RWPE2 (cell line): Measurements from ENCODE around the gene NCAPH2.

Source experiments
- ATAC-seq: fragments of 200-7000 bp; cut with Tn5 transposase; 3 replicates; pipeline ENCODE4 v1.9.1; 2021; ENCODE audit warnings: low read depth
- DNase-seq: peaks from one replicate; pipeline ENCODE4 v3.0.0-alpha.2; 2020; ENCODE audit warnings: low spot score
- H3K27ac ChIP-seq: fragments of 450-650 bp; 2 replicates; pipeline ENCODE4 v1.5.1; 2017; ENCODE audit warnings: mild to moderate bottlenecking; ENCODE audit not compliant: poor library complexity, severe bottlenecking
- H3K27me3 ChIP-seq: fragments of 250-450 bp; sonication (Bioruptor Pico); 2 replicates; pipeline ENCODE4 v1.5.1; 2021; ENCODE audit warnings: mild to moderate bottlenecking, moderate library complexity; ENCODE audit not compliant: insufficient read depth, poor library complexity, severe bottlenecking
- H3K36me3 ChIP-seq: fragments of 250-450 bp; sonication (Bioruptor Pico); 2 replicates; pipeline ENCODE4 v1.5.1; 2020; ENCODE audit warnings: low read depth, mild to moderate bottlenecking, moderate library complexity
- H3K4me1 ChIP-seq: fragments of 250-450 bp; sonication (Bioruptor Pico); 2 replicates; pipeline ENCODE4 v1.5.1; 2021; ENCODE audit warnings: mild to moderate bottlenecking, moderate library complexity; ENCODE audit not compliant: insufficient read depth, poor library complexity, severe bottlenecking
- H3K4me3 ChIP-seq: fragments of 250-450 bp; sonication (Bioruptor Pico); 2 replicates; pipeline ENCODE4 v1.5.1; 2021; ENCODE audit warnings: mild to moderate bottlenecking, moderate library complexity; ENCODE audit not compliant: severe bottlenecking
- H3K9me3 ChIP-seq: fragments of 250-450 bp; sonication (Bioruptor Pico); 2 replicates; pipeline ENCODE4 v1.5.1; 2021; ENCODE audit warnings: mild to moderate bottlenecking, moderate library complexity; ENCODE audit not compliant: severe bottlenecking
- TF ChIP-seq, protein P1 (sequence below): fragments of 450-650 bp; IDR thresholded peaks from one replicate; pipeline ENCODE4 v1.5.1; 2017; ENCODE audit warnings: mild to moderate bottlenecking, moderate library complexity; ENCODE audit not compliant: poor library complexity, severe bottlenecking

NCAPH2 gene

DNA sequence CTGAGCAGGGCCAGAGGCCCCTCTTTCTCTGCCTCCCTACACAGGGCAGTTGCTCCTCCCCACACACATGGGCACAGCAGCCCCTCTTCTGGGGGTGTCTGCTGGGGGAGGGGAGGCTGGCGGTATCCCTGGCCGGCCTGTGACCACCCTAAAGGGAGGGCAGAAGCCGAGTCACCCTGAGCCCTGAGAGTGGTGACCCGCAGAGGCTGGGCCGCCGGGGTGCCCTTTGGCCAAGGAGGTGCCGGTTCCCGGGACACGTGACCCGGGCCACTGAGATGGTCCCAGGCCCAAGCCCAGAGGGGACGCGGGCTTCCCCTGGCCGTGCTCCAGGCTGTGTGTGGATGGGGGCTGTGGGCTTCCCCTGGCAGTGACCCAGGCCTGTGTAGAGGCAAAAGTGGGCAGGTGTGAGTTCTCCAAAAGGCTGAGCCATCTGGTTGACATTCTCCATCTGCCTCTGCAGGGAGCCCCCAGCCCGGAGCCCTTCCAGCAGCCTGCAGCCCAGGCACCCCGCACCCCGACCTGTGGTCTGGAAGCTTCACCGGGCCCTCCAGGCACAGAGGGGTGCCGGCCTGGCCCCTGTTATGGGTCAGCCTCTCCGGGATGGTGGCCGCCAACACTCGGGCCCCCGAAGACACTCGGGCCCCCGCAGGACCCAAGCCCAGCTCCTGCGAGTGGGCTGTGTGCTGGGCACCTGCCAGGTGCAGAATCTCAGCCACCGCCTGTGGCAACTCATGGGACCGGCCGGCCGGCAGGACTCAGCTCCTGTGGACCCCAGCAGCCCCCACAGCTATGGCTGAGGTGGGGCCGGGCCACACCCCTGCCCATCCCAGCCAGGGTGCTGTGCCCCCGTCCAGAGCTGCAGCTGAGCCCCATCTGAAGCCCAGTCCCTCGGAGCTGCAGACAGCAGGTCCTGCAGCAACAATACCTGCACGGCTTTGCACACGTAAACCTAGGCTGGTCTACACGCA lies 25.6 kb upstream of the NCAPH2 start:
- Histone ChIP-seq H3K27me3 (peaks cover 6% of the 10 kb centered on the region), H3K9me3 (no peaks in the 10 kb centered on the region), H3K4me1 (peaks cover 3% of the 10 kb centered on the region), H3K4me3 (peak overlapping the region; percentile 75), H3K36me3 (no peaks in the 10 kb centered on the region), H3K27ac (no peak overlapping the region)
- DNase-seq = no peak
- 0 out of 3 replicates have a peak, but pooled peaks have one; percentile 2 for ATAC-seq
- TF ChIP-seq, protein P1, sequence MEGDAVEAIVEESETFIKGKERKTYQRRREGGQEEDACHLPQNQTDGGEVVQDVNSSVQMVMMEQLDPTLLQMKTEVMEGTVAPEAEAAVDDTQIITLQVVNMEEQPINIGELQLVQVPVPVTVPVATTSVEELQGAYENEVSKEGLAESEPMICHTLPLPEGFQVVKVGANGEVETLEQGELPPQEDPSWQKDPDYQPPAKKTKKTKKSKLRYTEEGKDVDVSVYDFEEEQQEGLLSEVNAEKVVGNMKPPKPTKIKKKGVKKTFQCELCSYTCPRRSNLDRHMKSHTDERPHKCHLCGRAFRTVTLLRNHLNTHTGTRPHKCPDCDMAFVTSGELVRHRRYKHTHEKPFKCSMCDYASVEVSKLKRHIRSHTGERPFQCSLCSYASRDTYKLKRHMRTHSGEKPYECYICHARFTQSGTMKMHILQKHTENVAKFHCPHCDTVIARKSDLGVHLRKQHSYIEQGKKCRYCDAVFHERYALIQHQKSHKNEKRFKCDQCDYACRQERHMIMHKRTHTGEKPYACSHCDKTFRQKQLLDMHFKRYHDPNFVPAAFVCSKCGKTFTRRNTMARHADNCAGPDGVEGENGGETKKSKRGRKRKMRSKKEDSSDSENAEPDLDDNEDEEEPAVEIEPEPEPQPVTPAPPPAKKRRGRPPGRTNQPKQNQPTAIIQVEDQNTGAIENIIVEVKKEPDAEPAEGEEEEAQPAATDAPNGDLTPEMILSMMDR = no peak

DNA sequence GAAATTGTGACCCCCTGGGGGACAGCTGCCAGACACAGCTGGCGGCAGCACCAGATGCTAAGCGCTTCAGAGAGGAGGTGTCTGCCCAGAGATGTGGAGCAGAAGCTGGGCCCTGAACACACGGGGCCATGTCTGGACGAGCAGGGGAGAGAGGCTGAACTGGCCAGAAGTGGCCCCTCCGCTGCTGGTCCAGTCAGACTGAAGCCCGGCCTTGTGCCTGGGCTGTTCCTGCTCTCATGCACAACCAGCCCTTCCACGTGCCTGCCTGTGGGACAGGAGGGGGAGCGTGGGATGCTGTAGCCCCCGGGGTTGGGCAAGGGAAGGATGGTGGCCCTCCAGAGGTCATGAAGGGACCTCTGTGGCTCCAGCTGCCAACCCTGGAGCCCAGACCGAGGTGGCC lies 24.9 kb upstream of the NCAPH2 start:
- Histone ChIP-seq H3K9me3 (no peaks in the 10 kb centered on the region), H3K4me3 (no peak overlapping the region), H3K36me3 (no peaks in the 10 kb centered on the region), H3K27me3 (peaks cover 6% of the 10 kb centered on the region), H3K27ac (no peak overlapping the region), H3K4me1 (peaks cover 3% of the 10 kb centered on the region)
- DNase-seq = no peak
- TF ChIP-seq, protein P1 = no peak
- ATAC-seq = no peak

DNA sequence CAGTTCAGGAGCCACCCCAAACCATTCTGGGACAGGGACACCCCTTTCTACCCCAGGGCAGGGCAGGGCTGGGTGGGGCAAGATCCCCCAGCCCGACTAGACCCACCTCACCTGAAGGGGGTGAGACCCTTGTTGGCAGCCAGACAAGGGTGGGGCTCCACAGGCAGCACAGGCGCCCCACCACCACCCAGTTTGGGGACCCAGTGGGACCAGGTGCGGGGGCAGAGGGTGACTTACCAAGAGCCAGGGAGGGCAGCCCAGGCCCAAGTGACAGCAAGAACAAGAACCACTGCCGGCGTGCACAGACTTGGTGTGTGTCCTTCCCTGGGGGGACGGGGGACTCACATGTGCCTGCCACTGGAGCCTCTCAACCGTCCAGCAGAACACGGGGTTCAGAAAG lies 24.5 kb upstream of the NCAPH2 start:
- TF ChIP-seq, protein P1 = no peak
- Histone ChIP-seq H3K36me3 (no peaks in the 10 kb centered on the region), H3K4me3 (no peak overlapping the region), H3K9me3 (no peaks in the 10 kb centered on the region), H3K27ac (no peak overlapping the region), H3K27me3 (peaks cover 6% of the 10 kb centered on the region), H3K4me1 (peaks cover 3% of the 10 kb centered on the region)
- no peak for ATAC-seq
- no peak for DNase-seq

DNA sequence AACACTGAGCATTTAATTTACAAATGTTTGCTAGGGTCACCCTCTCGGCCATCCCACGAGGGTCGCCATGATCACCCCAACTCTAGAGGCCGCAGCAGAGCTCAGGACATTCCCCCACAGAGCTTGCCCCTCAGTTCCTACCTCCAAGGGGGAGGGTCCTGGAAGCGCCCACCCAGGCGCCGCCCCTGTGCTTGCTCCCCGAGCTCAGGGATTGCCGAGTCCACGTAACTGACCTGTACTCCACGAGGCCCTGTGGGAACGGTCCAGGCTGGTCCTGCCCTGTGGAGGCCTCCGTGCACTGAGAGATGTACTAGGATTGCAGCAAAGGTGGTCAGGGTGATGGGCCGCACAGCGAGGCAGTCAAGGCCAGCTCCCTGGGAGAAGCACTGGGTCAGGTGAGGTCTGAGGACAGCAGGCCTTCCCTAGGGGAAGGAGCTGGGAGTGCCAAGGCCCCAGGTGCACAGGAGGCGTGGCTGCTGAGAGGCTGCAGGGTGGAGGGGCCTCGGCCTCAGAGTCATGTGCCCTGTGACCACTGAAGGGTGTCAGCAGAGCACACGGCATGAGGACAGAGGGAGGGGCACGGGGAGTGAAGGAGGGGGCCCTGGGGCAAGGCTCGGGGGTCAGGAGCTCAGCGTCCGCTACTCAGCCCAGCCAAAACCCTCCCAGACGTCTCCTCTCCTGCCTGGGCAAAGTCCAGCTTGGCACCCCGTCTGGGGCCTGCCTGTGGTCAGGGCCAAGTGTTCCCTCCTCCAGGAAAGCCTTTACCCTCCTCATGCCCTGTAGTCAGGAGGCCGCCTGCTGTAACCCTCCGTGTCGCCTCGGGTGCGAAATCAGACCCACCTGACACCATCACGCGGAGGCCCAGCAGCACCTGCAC lies 23.8 kb upstream of the NCAPH2 start:
- TF ChIP-seq, protein P1 = no peak
- Histone ChIP-seq H3K4me3 (no peak overlapping the region), H3K4me1 (peaks cover 3% of the 10 kb centered on the region), H3K27ac (no peak overlapping the region), H3K27me3 (peaks cover 6% of the 10 kb centered on the region), H3K36me3 (no peaks in the 10 kb centered on the region), H3K9me3 (no peaks in the 10 kb centered on the region)
- no peak for ATAC-seq
- DNase-seq = no peak
